ENCODE data around the gene ZNF638.
"Not testable (repeated sequence)": the region's sequence is repeated elsewhere in the genome, so short reads cannot be mapped to it uniquely, and the experiment has no call there.

ZNF638 gene

GRCh38 chr2:71317060-71317459 is 14.5 kb upstream of the ZNF638 start:
- H3K4me1 ChIP-seq (ENCODE audit: insufficient read depth, low read length, severe bottlenecking): no peaks in the 10 kb centered on the region
- no peak overlapping the region for H3K4me2 ChIP-seq (ENCODE audit: low read length)
- H4K20me1 ChIP-seq (ENCODE audit: insufficient read depth, low read length): no peaks in the 10 kb centered on the region
- H3K36me3 ChIP-seq (ENCODE audit: insufficient read depth, low read length): no peaks in the 10 kb centered on the region
- H2AFZ ChIP-seq (ENCODE audit: low read length): no peak overlapping the region
- TF ChIP-seq CTCF (IDR thresholded peaks at IDR 0.05; ENCODE audit: low read length): no peak
- no peak for TF ChIP-seq EZH2 (IDR thresholded peaks at IDR 0.05; ENCODE audit: borderline replicate concordance, low read length)
- no peak overlapping the region for H3K4me3 ChIP-seq (ENCODE audit: low read depth, low read length, poor library complexity, severe bottlenecking)
- no peaks in the 10 kb centered on the region for H3K27me3 ChIP-seq (ENCODE audit: insufficient read depth, low read length)
- H3K79me2 ChIP-seq (ENCODE audit: insufficient read depth, low read length): no peaks in the 10 kb centered on the region
- no peaks in the 10 kb centered on the region for H3F3A ChIP-seq (ENCODE audit: insufficient read depth, low read length)
- H3K9me2 ChIP-seq (ENCODE audit: low read depth, low read length): no peaks in the 10 kb centered on the region
- no peak overlapping the region for H3K9ac ChIP-seq (ENCODE audit: low read length)
- H3K27ac ChIP-seq (ENCODE audit: low read depth, low read length, poor library complexity, severe bottlenecking): no peak overlapping the region
- peaks cover 6% of the 10 kb centered on the region; the same call in 1 of the 2 replicates for H3K9me3 ChIP-seq (ENCODE audit: low read length)

GRCh38 chr2:71317900-71318299 is 13.7 kb upstream of the ZNF638 start:
- H3K79me2 ChIP-seq (ENCODE audit: insufficient read depth, low read length); H3K27me3 ChIP-seq (ENCODE audit: insufficient read depth, low read length); H2AFZ ChIP-seq (ENCODE audit: low read length); H3K4me1 ChIP-seq (ENCODE audit: insufficient read depth, low read length, severe bottlenecking); H3K9me2 ChIP-seq (ENCODE audit: low read depth, low read length); H3K36me3 ChIP-seq (ENCODE audit: insufficient read depth, low read length); H3K4me3 ChIP-seq (ENCODE audit: low read depth, low read length, poor library complexity, severe bottlenecking); H3K9me3 ChIP-seq (ENCODE audit: low read length); H3K4me2 ChIP-seq (ENCODE audit: low read length); H3F3A ChIP-seq (ENCODE audit: insufficient read depth, low read length); H4K20me1 ChIP-seq (ENCODE audit: insufficient read depth, low read length); H3K9ac ChIP-seq (ENCODE audit: low read length); H3K27ac ChIP-seq (ENCODE audit: low read depth, low read length, poor library complexity, severe bottlenecking): not testable (repeated sequence)

- no peaks in the 10 kb centered on the region for H3K79me2 ChIP-seq (ENCODE audit: insufficient read depth, low read length)
- no peaks in the 10 kb centered on the region for H3K36me3 ChIP-seq (ENCODE audit: insufficient read depth, low read length)
- no peak overlapping the region for H3K4me2 ChIP-seq (ENCODE audit: low read length)
- H3K4me3 ChIP-seq (ENCODE audit: low read depth, low read length, poor library complexity, severe bottlenecking): no peak overlapping the region
- H2AFZ ChIP-seq (ENCODE audit: low read length): no peak overlapping the region
- no peaks in the 10 kb centered on the region for H3F3A ChIP-seq (ENCODE audit: insufficient read depth, low read length)
- H4K20me1 ChIP-seq (ENCODE audit: insufficient read depth, low read length): no peaks in the 10 kb centered on the region
- H3K9me2 ChIP-seq (ENCODE audit: low read depth, low read length): no peaks in the 10 kb centered on the region
- no peak overlapping the region for H3K9ac ChIP-seq (ENCODE audit: low read length)
- no peaks in the 10 kb centered on the region for H3K27me3 ChIP-seq (ENCODE audit: insufficient read depth, low read length)
- no peak overlapping the region for H3K27ac ChIP-seq (ENCODE audit: low read depth, low read length, poor library complexity, severe bottlenecking)
- TF ChIP-seq EZH2 (IDR thresholded peaks at IDR 0.05; ENCODE audit: borderline replicate concordance, low read length): no peak
- TF ChIP-seq CTCF (IDR thresholded peaks at IDR 0.05; ENCODE audit: low read length): no peak
- H3K9me3 ChIP-seq (ENCODE audit: low read length): 0 out of 2 replicates have a peak, but pooled peaks cover 3% of the 10 kb centered on the region
- no peaks in the 10 kb centered on the region for H3K4me1 ChIP-seq (ENCODE audit: insufficient read depth, low read length, severe bottlenecking)
Measured at GRCh38 chr2:71323386-71323785, 8.2 kb upstream of the ZNF638 start.

- no peak overlapping the region for H3K4me3 ChIP-seq (ENCODE audit: low read depth, low read length, poor library complexity, severe bottlenecking)
- peaks cover under 1% of the 10 kb centered on the region for H3K79me2 ChIP-seq (ENCODE audit: insufficient read depth, low read length)
Measured at GRCh38 chr2:71326968-71327367, 4.6 kb upstream of the ZNF638 start.

More at GRCh38 chr2:71326968-71327367, 4.6 kb upstream of the ZNF638 start:
- Histone ChIP-seq H3K36me3 (ENCODE audit: insufficient read depth, low read length) (no peaks in the 10 kb centered on the region), H4K20me1 (ENCODE audit: insufficient read depth, low read length) (no peaks in the 10 kb centered on the region), H2AFZ (ENCODE audit: low read length) (no peak overlapping the region), H3K27ac (ENCODE audit: low read depth, low read length, poor library complexity, severe bottlenecking) (no peak overlapping the region), H3K9me3 (ENCODE audit: low read length) (no peaks in the 10 kb centered on the region), H3K27me3 (ENCODE audit: insufficient read depth, low read length) (no peaks in the 10 kb centered on the region), H3K9me2 (ENCODE audit: low read depth, low read length) (no peaks in the 10 kb centered on the region), H3K4me2 (ENCODE audit: low read length) (no peak overlapping the region), H3F3A (ENCODE audit: insufficient read depth, low read length) (no peaks in the 10 kb centered on the region), H3K4me1 (ENCODE audit: insufficient read depth, low read length, severe bottlenecking) (no peaks in the 10 kb centered on the region), H3K9ac (ENCODE audit: low read length) (no peak overlapping the region)
- TF ChIP-seq EZH2 (IDR thresholded peaks at IDR 0.05; ENCODE audit: borderline replicate concordance, low read length) (no peak), CTCF (IDR thresholded peaks at IDR 0.05; ENCODE audit: low read length) (no peak)

Data from OCI-LY1 (cell line).